Activated CD4-positive, alpha-beta T cell treated with anti-CD3 and anti-CD28 coated beads, Interleukin-2, amount 10 ng/mL, durations not matched to agents 7 days and 5 days (primary cell): ENCODE data around the gene ZNF784. TPM values are rescaled to one million over a fixed set of nuclear protein-coding genes. Genes with fewer than 3 reads are reported as not detected.

Experiments used
- CTCF ChIA-PET: fragments of 350-600 bp; sonication (Branson Sonifier 250); formaldehyde crosslinking; loops from one replicate; lab custom pipeline; 2021; ENCODE audit warnings: antibody characterized with exemption; lab: Charles Lee
- POLR2A ChIA-PET: fragments of 350-600 bp; sonication (Branson Sonifier 250); formaldehyde crosslinking; loops from one replicate; lab custom pipeline; 2021; ENCODE audit warnings: antibody characterized with exemption; lab: Charles Lee
- DNase-seq: peaks from one replicate; pipeline ENCODE4 v3.0.0-alpha.2; 2020
- H3K27ac Mint-ChIP-seq: one replicate; pipeline ENCODE4 v1.8.0; 2021; ENCODE audit warnings: mild to moderate bottlenecking, moderate library complexity, mixed read lengths
- H3K27me3 Mint-ChIP-seq: one replicate; pipeline ENCODE4 v1.8.0; 2021; ENCODE audit warnings: mixed read lengths
- H3K36me3 Mint-ChIP-seq: one replicate; pipeline ENCODE4 v1.8.0; 2021; ENCODE audit warnings: low read depth, mixed read lengths
- H3K4me1 Mint-ChIP-seq: one replicate; pipeline ENCODE4 v1.8.0; 2021; ENCODE audit warnings: mixed read lengths
- H3K4me3 Mint-ChIP-seq: one replicate; pipeline ENCODE4 v1.8.0; 2021; ENCODE audit warnings: mild to moderate bottlenecking, moderate library complexity, mixed read lengths
- H3K9me3 Mint-ChIP-seq: one replicate; pipeline ENCODE4 v1.8.0; 2021; ENCODE audit warnings: mixed read lengths
- total RNA-seq, 2 experiments: library from RNA; stranded (reverse); gene quantifications; one replicate each; pipeline ENCODE4 v1.2.3, GENCODE V29; 2021

ZNF784 gene
- total RNA-seq, 2 experiments from 2014 or later, result 4.3 to 5.8 TPM

DNA sequence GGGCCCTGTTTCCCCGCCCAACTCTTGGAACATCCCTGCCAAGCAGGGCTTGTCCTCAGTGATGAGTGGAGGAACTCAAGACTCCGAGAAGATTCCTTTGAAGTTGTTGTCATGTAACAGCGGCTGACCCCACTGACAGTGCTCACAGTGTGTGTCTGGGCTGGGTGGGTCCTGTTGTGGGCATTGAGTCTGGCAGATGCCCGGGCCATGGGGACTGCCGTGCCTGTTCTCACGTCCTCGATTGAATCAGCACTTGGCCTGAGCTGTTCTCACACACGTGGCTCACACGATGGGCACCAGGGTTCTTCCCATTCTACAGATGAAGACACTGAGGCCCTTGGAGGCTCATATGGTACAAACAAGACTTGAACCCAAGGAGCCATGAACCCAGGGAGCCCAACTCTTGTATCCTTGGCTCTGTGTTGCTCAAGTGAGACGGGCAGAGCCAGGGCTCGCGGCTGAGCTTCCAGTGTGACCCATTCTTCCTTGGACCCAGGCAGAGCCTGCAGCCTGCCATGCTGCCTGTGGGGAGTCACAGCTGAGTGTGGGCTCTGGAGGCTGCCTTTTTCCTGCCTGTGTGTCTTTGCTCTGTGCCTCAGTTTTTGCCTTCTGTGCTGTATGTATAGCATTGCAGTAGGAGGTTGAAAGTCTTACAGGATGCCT is 42.1 kb upstream of the ZNF784 start:
- H3K4me3 Mint-ChIP-seq, result no peak overlapping the region
- ChIA-PET CTCF (interaction anchor here (0.9 to 2.5 kb wide), 4 partner anchors 9 to 27 kb away, joined by 4 to 11 read pairs (median 6); partner anchors contain the start of gene U2AF2), POLR2A (no interaction called here)
- no peaks in the 10 kb centered on the region for H3K9me3 Mint-ChIP-seq
- H3K27me3 Mint-ChIP-seq, result no peaks in the 10 kb centered on the region
- H3K36me3 Mint-ChIP-seq, result peaks cover 62% of the 10 kb centered on the region
- H3K27ac Mint-ChIP-seq, result no peak overlapping the region
- H3K4me1 Mint-ChIP-seq, result peaks cover 14% of the 10 kb centered on the region
- DNase-seq, result no peak

DNA sequence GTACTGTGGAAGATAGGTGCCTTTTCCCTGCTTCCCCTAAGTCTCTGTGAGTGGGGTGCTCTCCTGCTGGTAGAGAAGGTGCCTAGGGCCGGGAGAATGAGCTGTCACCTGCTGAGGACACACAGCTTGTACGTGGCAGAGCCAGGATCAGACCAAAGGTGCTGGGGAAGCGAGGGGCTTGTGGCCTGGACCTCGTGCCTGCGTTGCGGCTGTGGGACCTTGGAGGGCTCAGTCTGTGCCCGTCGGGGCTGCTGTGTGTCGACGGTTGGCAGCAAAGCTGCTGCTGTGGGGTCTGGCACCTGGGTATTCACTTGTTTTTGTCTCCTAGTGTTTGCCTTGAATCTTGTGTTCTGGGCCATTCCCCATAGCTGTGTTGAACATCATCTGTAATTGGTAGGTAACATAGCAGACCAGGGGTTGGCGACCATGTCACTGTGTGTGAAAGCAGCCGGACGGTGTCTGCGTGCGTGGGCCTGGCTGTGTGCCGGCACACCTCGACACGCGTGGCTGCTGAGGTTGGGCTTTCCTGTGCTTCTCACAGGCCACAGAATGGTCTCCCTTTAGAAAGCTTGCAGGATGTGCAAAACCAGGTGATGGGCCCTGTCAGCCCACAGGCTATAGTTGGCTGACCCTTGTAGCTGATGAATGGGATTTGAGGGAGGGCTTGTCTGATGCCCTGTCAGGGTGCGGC is 39.6 kb upstream of the ZNF784 start:
- DNase-seq, result no peak
- CTCF ChIA-PET, result interaction anchor here (0.5 to 1.8 kb wide), 5 partner anchors 9 to 1716 kb away, joined by 3 to 5 read pairs (median 4); partner anchors contain the start of gene U2AF2
- Mint-ChIP-seq H3K27ac (no peak overlapping the region), H3K9me3 (no peaks in the 10 kb centered on the region), H3K36me3 (peaks cover 53% of the 10 kb centered on the region), H3K4me3 (no peak overlapping the region), H3K4me1 (peaks cover 15% of the 10 kb centered on the region), H3K27me3 (no peaks in the 10 kb centered on the region)
- POLR2A ChIA-PET, result no interaction called here

- no peaks in the 10 kb centered on the region for H3K27me3 Mint-ChIP-seq
- peaks cover 48% of the 10 kb centered on the region for H3K36me3 Mint-ChIP-seq
- no peak for DNase-seq
- no peaks in the 10 kb centered on the region for H3K9me3 Mint-ChIP-seq
- ChIA-PET CTCF (no interaction called here), POLR2A (no interaction called here)
- H3K27ac Mint-ChIP-seq, result peak overlapping the region; percentile 47
- H3K4me3 Mint-ChIP-seq, result no peak overlapping the region
- peaks cover 30% of the 10 kb centered on the region for H3K4me1 Mint-ChIP-seq
These were observed 37.5 kb upstream of the ZNF784 start for GRCh38 chr19:55661826-55662225.

- ChIA-PET POLR2A (no interaction called here), CTCF (no interaction called here)
- Mint-ChIP-seq H3K36me3 (peaks cover 49% of the 10 kb centered on the region), H3K9me3 (no peaks in the 10 kb centered on the region), H3K27ac (no peak overlapping the region), H3K27me3 (no peaks in the 10 kb centered on the region), H3K4me3 (no peak overlapping the region), H3K4me1 (peaks cover 38% of the 10 kb centered on the region)
- DNase-seq, result no peak
These were observed 36.6 kb upstream of the ZNF784 start for GRCh38 chr19:55660991-55661390.

DNA sequence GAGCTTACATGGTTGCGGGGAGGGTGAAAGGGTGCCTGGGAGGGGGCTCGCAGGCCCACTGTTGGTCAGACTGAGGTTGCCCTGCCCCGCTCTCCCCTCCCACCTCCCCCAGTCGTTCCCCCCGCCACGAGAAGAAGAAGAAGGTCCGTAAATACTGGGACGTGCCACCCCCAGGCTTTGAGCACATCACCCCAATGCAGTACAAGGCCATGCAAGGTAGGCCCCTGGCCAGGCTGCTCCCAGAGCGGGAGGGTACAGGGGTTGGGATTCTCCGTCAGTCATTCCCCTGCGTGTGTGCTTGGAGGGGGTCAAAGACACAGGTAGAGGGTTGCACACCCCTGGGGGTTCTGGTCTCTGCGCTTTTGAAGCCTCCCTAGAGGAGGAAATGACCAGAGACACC is 36.0 kb upstream of the ZNF784 start:
- Mint-ChIP-seq H3K36me3 (peaks cover 51% of the 10 kb centered on the region), H3K4me1 (peaks cover 42% of the 10 kb centered on the region), H3K9me3 (no peaks in the 10 kb centered on the region), H3K4me3 (no peak overlapping the region), H3K27ac (no peak overlapping the region), H3K27me3 (no peaks in the 10 kb centered on the region)
- no peak for DNase-seq
- ChIA-PET CTCF (no interaction called here), POLR2A (no interaction called here)

- Mint-ChIP-seq H3K36me3 (peaks cover 50% of the 10 kb centered on the region), H3K27me3 (no peaks in the 10 kb centered on the region), H3K4me3 (no peak overlapping the region), H3K27ac (no peak overlapping the region), H3K4me1 (peaks cover 42% of the 10 kb centered on the region), H3K9me3 (no peaks in the 10 kb centered on the region)
- DNase-seq, result no peak
- POLR2A ChIA-PET, result no interaction called here
- CTCF ChIA-PET, result no interaction called here
These were observed 35.5 kb upstream of the ZNF784 start for GRCh38 chr19:55659822-55660221.

GRCh38 chr19:55658846-55659459 is 34.6 kb upstream of the ZNF784 start:
- H3K4me3 Mint-ChIP-seq, result no peak overlapping the region
- peaks cover 42% of the 10 kb centered on the region for H3K4me1 Mint-ChIP-seq
- H3K27ac Mint-ChIP-seq, result no peak overlapping the region
- no peaks in the 10 kb centered on the region for H3K27me3 Mint-ChIP-seq
- ChIA-PET CTCF (no interaction called here), POLR2A (no interaction called here)
- peaks cover 42% of the 10 kb centered on the region for H3K36me3 Mint-ChIP-seq
- DNase-seq, result no peak
- H3K9me3 Mint-ChIP-seq, result no peaks in the 10 kb centered on the region

DNA sequence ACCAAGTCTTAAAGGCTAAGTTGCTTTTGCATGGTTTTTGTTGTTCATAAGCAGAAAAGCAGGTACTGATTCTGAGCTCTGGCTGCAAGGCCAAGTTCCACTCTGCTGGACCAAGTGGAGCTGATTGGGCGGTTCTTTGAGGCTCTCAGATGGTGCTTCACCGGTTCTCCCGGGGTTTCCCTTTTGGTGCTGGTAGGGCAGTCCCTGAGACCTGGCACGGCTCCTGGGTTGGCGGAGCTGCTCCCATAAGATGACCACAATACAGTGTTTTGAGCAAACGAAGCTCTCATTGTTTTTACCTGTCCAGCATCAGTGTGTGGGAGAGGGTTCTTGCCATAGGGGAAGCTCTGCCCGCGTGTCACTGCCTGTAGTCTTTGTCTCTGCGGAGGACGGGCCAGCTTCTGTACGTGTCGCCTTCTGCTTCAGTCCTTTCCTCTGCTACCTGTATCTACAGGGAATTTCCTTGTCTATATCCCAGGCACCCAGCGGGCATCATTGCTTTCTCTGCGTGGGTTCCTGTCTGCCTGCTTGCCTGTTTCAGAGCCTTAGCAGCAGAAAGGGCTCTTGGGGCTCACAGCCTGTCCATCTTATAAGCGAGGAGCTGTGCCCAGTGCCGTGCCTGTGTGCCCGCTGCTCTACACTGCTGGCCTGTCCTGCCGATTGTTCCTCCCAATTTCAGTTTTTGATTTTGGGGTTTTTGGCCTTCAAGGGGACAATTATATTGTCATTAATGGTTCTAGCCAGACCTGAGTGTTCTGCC is 32.8 kb upstream of the ZNF784 start:
- POLR2A ChIA-PET, result no interaction called here
- Mint-ChIP-seq H3K4me1 (peaks cover 38% of the 10 kb centered on the region), H3K4me3 (peak overlapping the region; percentile 88), H3K27me3 (no peaks in the 10 kb centered on the region), H3K9me3 (no peaks in the 10 kb centered on the region), H3K27ac (peak overlapping the region; percentile 71), H3K36me3 (peaks cover 31% of the 10 kb centered on the region)
- no peak for DNase-seq
- CTCF ChIA-PET, result interaction anchor here (1.0 to 1.5 kb wide), 6 partner anchors 9 to 26 kb away, joined by 3 to 5 read pairs (median 3); no protein-coding TSS in a partner anchor

DNA sequence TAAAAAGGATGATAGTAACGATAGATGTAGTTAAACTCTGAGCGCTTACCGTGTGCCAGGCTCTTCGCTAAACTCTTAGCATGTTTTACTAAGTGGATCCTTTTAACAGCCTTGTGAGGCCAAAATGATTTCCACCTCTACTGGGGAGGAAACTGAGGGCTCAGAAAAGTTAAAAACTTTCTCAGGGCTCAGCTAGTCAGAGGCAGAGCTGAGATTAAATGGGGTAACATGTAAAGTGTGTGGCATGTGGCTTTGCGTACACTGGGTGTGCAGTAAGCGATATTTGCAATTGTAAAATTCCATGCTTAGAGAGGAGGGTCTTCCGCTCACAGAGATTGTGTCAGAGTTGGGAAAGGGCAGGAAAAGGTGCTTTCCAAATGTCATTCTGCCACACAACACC is 32.2 kb upstream of the ZNF784 start:
- Mint-ChIP-seq H3K9me3 (no peaks in the 10 kb centered on the region), H3K4me3 (peak overlapping the region; percentile 88), H3K4me1 (peaks cover 37% of the 10 kb centered on the region), H3K27ac (peak overlapping the region; percentile 99), H3K36me3 (peaks cover 26% of the 10 kb centered on the region), H3K27me3 (no peaks in the 10 kb centered on the region)
- POLR2A ChIA-PET, result no interaction called here
- CTCF ChIA-PET, result interaction anchor here (1.0 to 1.5 kb wide), 5 partner anchors 9 to 26 kb away, joined by 3 to 5 read pairs (median 3); no protein-coding TSS in a partner anchor
- no peak for DNase-seq

DNA sequence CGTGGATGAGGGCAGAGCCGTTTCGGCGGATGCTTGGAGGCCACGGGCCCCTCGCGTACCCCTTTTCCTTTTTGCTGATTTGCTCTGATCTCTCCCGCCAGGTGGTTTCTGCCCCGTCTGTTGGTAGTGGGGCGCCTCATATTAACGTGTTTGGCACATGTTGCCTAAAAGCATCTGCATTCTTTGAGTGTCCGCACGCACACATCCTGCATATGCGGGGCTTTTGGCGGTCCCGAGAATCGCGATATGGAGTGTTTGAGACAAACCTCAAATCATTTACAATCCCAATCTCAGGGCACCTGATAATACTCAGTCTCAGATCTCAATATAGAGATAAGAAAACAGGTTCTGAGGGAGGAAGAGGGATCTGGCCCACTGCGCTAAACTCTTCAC is 31.3 kb upstream of the ZNF784 start:
- POLR2A ChIA-PET, result no interaction called here
- Mint-ChIP-seq H3K4me3 (peak overlapping the region; percentile 88), H3K27me3 (no peaks in the 10 kb centered on the region), H3K36me3 (peaks cover 24% of the 10 kb centered on the region), H3K27ac (peak overlapping the region; percentile 99), H3K9me3 (no peaks in the 10 kb centered on the region), H3K4me1 (peaks cover 39% of the 10 kb centered on the region)
- DNase-seq, result no peak
- CTCF ChIA-PET, result interaction anchor here (1.3 kb wide), 1 partner anchor 25 kb away, joined by 5 read pairs; no protein-coding TSS in a partner anchor

DNA sequence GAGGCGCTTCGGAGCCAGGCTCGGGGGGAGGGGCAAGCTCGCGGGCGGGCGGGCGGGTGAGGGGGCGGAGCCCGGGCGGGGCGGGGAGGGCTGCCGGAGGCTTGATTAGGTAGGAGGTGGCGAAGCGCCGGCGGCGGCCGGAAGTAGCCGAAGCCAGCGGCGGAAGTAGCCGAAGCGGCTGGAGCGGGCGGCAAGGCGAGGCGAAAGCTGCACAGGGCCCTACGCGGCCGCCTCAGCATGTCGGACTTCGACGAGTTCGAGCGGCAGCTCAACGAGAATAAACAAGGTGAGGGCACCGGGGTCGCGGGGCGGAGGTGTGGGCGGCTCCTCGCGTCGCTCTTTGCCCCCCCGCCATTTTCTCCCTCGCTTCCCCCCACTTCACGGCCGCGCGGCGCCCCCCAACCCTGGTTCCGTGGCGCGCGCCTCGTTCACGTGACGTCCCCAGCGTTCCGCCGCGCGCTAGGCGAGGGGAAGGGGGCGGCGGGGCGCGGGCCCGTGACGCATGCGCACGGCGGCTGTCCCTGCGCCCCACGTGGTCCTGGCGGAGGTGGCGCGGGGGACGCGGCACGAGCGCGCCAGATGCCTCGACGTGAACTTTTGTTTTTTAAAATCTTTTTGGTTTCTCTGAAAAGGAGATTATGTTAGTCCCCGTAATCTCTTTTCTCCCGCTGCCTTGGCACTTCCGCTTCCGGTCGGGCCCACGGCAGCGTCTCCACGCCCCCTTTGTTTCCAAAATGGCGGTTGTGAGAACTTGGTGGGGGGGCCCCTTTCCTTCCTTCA is 30.7 kb upstream of the ZNF784 start, which contains the start of gene U2AF2:
TSS of gene U2AF2 (plus strand) at position 168 of the 780 bp plus-strand sequence. CDS start at position 238, 70 bp downstream.
- H3K27ac Mint-ChIP-seq, result peak within 1 kb of the TSS; percentile 99
- DNase-seq, result peak; percentile 95
- POLR2A ChIA-PET, result interaction anchor here (0.7 to 1.1 kb wide), 2 partner anchors 17 to 400 kb away, joined by 3 to 4 read pairs; no protein-coding TSS in a partner anchor
- H3K27me3 Mint-ChIP-seq, result no peaks in the 10 kb centered on the region
- H3K4me1 Mint-ChIP-seq, result peaks cover 44% of the 10 kb centered on the region
- peak within 1 kb of the TSS; percentile 88 for H3K4me3 Mint-ChIP-seq
- peaks cover 25% of the 10 kb centered on the region for H3K36me3 Mint-ChIP-seq
- H3K9me3 Mint-ChIP-seq, result no peaks in the 10 kb centered on the region
- CTCF ChIA-PET, result interaction anchor here (0.6 to 3.4 kb wide), 25 partner anchors 9 to 495 kb away, joined by 3 to 36 read pairs (median 5); partner anchors contain the start of genes FIZ1, ZNF580, ZNF581 and ZNF784
